CD4-positive, alpha-beta T cell treated with Interleukin-2 at 100 ng/mL for 4 hours (primary cell): ENCODE results near the gene TLE5.
A peak's percentile ranks its signal among the peaks of the same experiment; 100 is the strongest.
"Not testable (repeated sequence)": the region's sequence is repeated elsewhere in the genome, so short reads cannot be mapped to it uniquely, and the experiment has no call there.

Experiments
- DNase-seq: peaks from one replicate; pipeline ENCODE4 v3.0.0-alpha.2; 2020; ENCODE audit warnings: low spot score

The TLE5 gene

GRCh38 chr19:3061182-3062161 lies 823 bp downstream of the TLE5 start:
- peak; percentile 80 for DNase-seq

GRCh38 chr19:3060857-3061181 lies 1.5 kb downstream of the TLE5 start:
- DNase-seq: no peak

- no peak for DNase-seq
Observed at GRCh38 chr19:3059653-3060052, 2.6 kb downstream of the TLE5 start.

- DNase-seq: no peak
Observed at GRCh38 chr19:3058821-3059314, 3.4 kb downstream of the TLE5 start.

- DNase-seq: no peak
Observed at GRCh38 chr19:3058009-3058820, 4.1 kb downstream of the TLE5 start.

GRCh38 chr19:3057275-3057714 lies 5.0 kb downstream of the TLE5 start:
- no peak for DNase-seq

GRCh38 chr19:3056417-3057088 lies 5.7 kb downstream of the TLE5 start:
- no peak for DNase-seq

GRCh38 chr19:3055741-3056416 lies 6.4 kb downstream of the TLE5 start:
- no peak for DNase-seq

GRCh38 chr19:3054972-3055740 lies 7.1 kb downstream of the TLE5 start:
- DNase-seq: no peak

- DNase-seq: no peak
Observed at GRCh38 chr19:3054265-3054971, 7.9 kb downstream of the TLE5 start.

GRCh38 chr19:3053780-3054179 lies 8.5 kb downstream of the TLE5 start:
- no peak for DNase-seq

GRCh38 chr19:3053218-3053621 lies 9.1 kb downstream of the TLE5 start:
- no peak for DNase-seq

GRCh38 chr19:3050016-3050415 lies 12.3 kb downstream of the TLE5 start:
- DNase-seq: not testable (repeated sequence)

GRCh38 chr19:3049089-3049488 lies 13.2 kb downstream of the TLE5 start:
- no peak for DNase-seq

- DNase-seq: no peak
Observed at GRCh38 chr19:3048190-3048533, 14.1 kb downstream of the TLE5 start.

GRCh38 chr19:3047496-3048189 lies 14.7 kb downstream of the TLE5 start:
- peak; percentile 71 for DNase-seq

- no peak for DNase-seq
Observed at GRCh38 chr19:3046698-3047495, 15.4 kb downstream of the TLE5 start.

- DNase-seq: no peak
Observed at GRCh38 chr19:3045885-3046697, 16.2 kb downstream of the TLE5 start.
